Keratinocyte (primary cell): ENCODE data around the gene ANKRD27. TPM values are rescaled to one million over a fixed set of nuclear protein-coding genes. Genes with fewer than 3 reads are reported as not detected.
A peak's percentile ranks its signal among the peaks of the same experiment; 100 is the strongest.

Experiments used
- DNase-seq: peaks from one replicate; pipeline ENCODE4 v3.0.0-alpha.2; 2011; ENCODE audit warnings: low read depth, missing footprints, low spot score
- FAIRE-seq: peaks from 2 replicates; lab custom pipeline; 2011; peaks lifted over from hg19 to GRCh38; lab: Jason Lieb, UNC
- H2AFZ ChIP-seq: 2 replicates; pipeline ENCODE4 v1.6.0; 2012; ENCODE audit warnings: low read length, control low read depth, inconsistent platforms; ENCODE audit not compliant: control insufficient read depth
- H3K27ac ChIP-seq: 2 replicates; pipeline ENCODE4 v1.5.1; 2011; ENCODE audit warnings: low read length; ENCODE audit not compliant: control insufficient read depth, insufficient read depth
- H3K27me3 ChIP-seq: 3 replicates; pipeline ENCODE4 v1.6.0; 2011; ENCODE audit warnings: low read length; ENCODE audit not compliant: control insufficient read depth, insufficient read depth; ENCODE audit errors: extremely low read depth
- H3K36me3 ChIP-seq, 2 experiments: 2 replicates in 1 of 2; 3 replicates in 1 of 2; pipeline ENCODE4 v1.5.1; 2011; ENCODE audit warnings: low read length in 2 of 2, mild to moderate bottlenecking in 1 of 2; ENCODE audit not compliant: control insufficient read depth in 2 of 2, insufficient read depth in 2 of 2; ENCODE audit errors: extremely low read depth in 1 of 2
- H3K4me1 ChIP-seq: 3 replicates; pipeline ENCODE4 v1.5.1; 2011; ENCODE audit warnings: low read length; ENCODE audit not compliant: control insufficient read depth, insufficient read depth; ENCODE audit errors: extremely low read depth
- H3K4me2 ChIP-seq: 3 replicates; pipeline ENCODE4 v1.6.0; 2011; ENCODE audit warnings: low read depth, low read length; ENCODE audit not compliant: control insufficient read depth, insufficient read depth; ENCODE audit errors: extremely low read depth
- H3K4me3 ChIP-seq, 3 experiments: fragments of 200-600 bp in 1 of 3; sonication (generic) in 1 of 3; 2 replicates in 2 of 3; 3 replicates in 1 of 3; pipeline ENCODE4 v1.5.1; 2011 to 2016; ENCODE audit warnings: low read length in 3 of 3, mild to moderate bottlenecking in 3 of 3, control low read depth in 2 of 3, inconsistent platforms in 1 of 3, low read depth in 1 of 3, mixed read lengths in 1 of 3, mixed run types in 1 of 3, moderate library complexity in 1 of 3; ENCODE audit not compliant: control insufficient read depth in 2 of 3, insufficient read depth in 2 of 3; ENCODE audit errors: extremely low read depth in 1 of 3
- H3K79me2 ChIP-seq: 2 replicates; pipeline ENCODE4 v1.6.0; 2012; ENCODE audit warnings: low read length; ENCODE audit not compliant: control insufficient read depth, insufficient read depth
- H3K9ac ChIP-seq: 3 replicates; pipeline ENCODE4 v1.6.0; 2011; ENCODE audit warnings: low read length; ENCODE audit not compliant: control insufficient read depth, insufficient read depth; ENCODE audit errors: extremely low read depth
- H3K9me1 ChIP-seq: 3 replicates; pipeline ENCODE4 v1.6.0; 2011; ENCODE audit warnings: low read length; ENCODE audit not compliant: control insufficient read depth, insufficient read depth; ENCODE audit errors: extremely low read depth
- H3K9me3 ChIP-seq: 2 replicates; pipeline ENCODE4 v1.5.1; 2012; ENCODE audit warnings: low read depth, low read length; ENCODE audit not compliant: control insufficient read depth
- H4K20me1 ChIP-seq: 3 replicates; pipeline ENCODE4 v1.6.0; 2011; ENCODE audit warnings: low read length; ENCODE audit not compliant: control insufficient read depth, insufficient read depth; ENCODE audit errors: extremely low read depth
- CTCF ChIP-seq, 3 experiments: IDR thresholded peaks in 1 of 3; conservative IDR thresholded peaks in 1 of 3; optimal IDR thresholded peaks in 1 of 3; 2 replicates in 2 of 3; 3 replicates in 1 of 3; pipeline versions ENCODE3 to v1.5.1; 2011; ENCODE audit warnings: low read length in 3 of 3, mild to moderate bottlenecking in 3 of 3, moderate library complexity in 2 of 3, control low read depth in 1 of 3, inconsistent platforms in 1 of 3; ENCODE audit not compliant: insufficient read depth in 2 of 3; ENCODE audit errors: extremely low read depth in 1 of 3
- EZH2 ChIP-seq: IDR thresholded peaks from one replicate; pipeline ENCODE4 v1.6.1; 2012; ENCODE audit warnings: inconsistent platforms, mild to moderate bottlenecking, low read length, moderate library complexity
- dilution Hi-C: fragments of 300-500 bp; cut with MboI; formaldehyde crosslinking; loops from one replicate; pipeline ENCODE4 v1.7.0; 2020; ENCODE audit warnings: low sequenced_read_pairs; ENCODE audit not compliant: extremely low pct_ligation_motif_present
- polyA plus RNA-seq, 5 experiments: library from polyadenylated mRNA; depleted of rRNA in 3 of 5; stranded (reverse) in 3 of 5; stranded (forward) in 1 of 5; unstranded in 1 of 5; fragments of >200 nt; gene quantifications; 1 replicate in 1 of 5; 2 replicates in 3 of 5; 3 replicates in 1 of 5; pipeline versions ENCODE4 v1.2.1 to v1.2.3, GENCODE V29; 2011 to 2012; ENCODE audit warnings: missing spikeins in 2 of 5, low read depth in 1 of 5, low replicate concordance in 1 of 5

ANKRD27 gene
- polyA plus RNA-seq, 1 donor (not counting 4 experiments of a cell fraction or from before 2014, with no cell fraction given) = 34.5 TPM

- H4K20me1 ChIP-seq = no peaks in the 10 kb centered on the region
- H3K4me1 ChIP-seq = peaks cover 25% of the 10 kb centered on the region
- H3K9ac ChIP-seq = peak within 1 kb of the TSS; percentile 87
- no peaks in the 10 kb centered on the region for H3K27me3 ChIP-seq
- peak within 1 kb of the TSS; percentile 80 for H2AFZ ChIP-seq
- H3K9me3 ChIP-seq = no peaks in the 10 kb centered on the region
- H3K36me3 ChIP-seq = peaks cover 0 to 4% of the 10 kb centered on the region in 2 experiments
- DNase-seq = no peak
- no peak for TF ChIP-seq CTCF (optimal IDR thresholded peaks at IDR 0.05 in 1 of 3, IDR thresholded peaks at IDR 0.05 in 1 of 3, conservative IDR thresholded peaks at IDR 0.05 in 1 of 3; ENCODE audit: extremely low read depth in 1 of 3, insufficient read depth in 2 of 3, low read length in 3 of 3)
- no peak for TF ChIP-seq EZH2
- peaks cover 45% of the 10 kb centered on the region for H3K79me2 ChIP-seq
- no peaks in the 10 kb centered on the region for H3K9me1 ChIP-seq
- peak within 1 kb of the TSS; percentile 78 for H3K27ac ChIP-seq
- dilution Hi-C loops = no loop called here
- H3K4me2 ChIP-seq = peak within 1 kb of the TSS; percentile 70
- peak within 1 kb of the TSS; percentile 51 to 90 (median 88) for H3K4me3 ChIP-seq
- FAIRE-seq = peak; percentile 20
These were observed 16.4 kb upstream of the ANKRD27 start, which contains the start of gene NUDT19 for GRCh38 chr19:32691291-32691951. NUDT19 (plus strand) TSS chr19:32691821; CDS start chr19:32691961, 140 bp downstream.

GRCh38 chr19:32688311-32688710 lies 13.3 kb upstream of the ANKRD27 start:
- Histone ChIP-seq H3K27me3 (no peaks in the 10 kb centered on the region), H3K4me1 (peaks cover 16% of the 10 kb centered on the region), H3K4me3 (no peak overlapping the region), H2AFZ (no peak overlapping the region), H4K20me1 (no peaks in the 10 kb centered on the region), H3K9ac (no peak overlapping the region), H3K27ac (no peak overlapping the region), H3K4me2 (no peak overlapping the region), H3K9me3 (no peaks in the 10 kb centered on the region), H3K79me2 (peaks cover 17% of the 10 kb centered on the region), H3K36me3 (no peaks in the 10 kb centered on the region), H3K9me1 (no peaks in the 10 kb centered on the region)
- FAIRE-seq (no peak), DNase-seq (no peak)
- TF ChIP-seq EZH2 (no peak), CTCF (optimal IDR thresholded peaks at IDR 0.05 in 1 of 3, IDR thresholded peaks at IDR 0.05 in 1 of 3, conservative IDR thresholded peaks at IDR 0.05 in 1 of 3; ENCODE audit: extremely low read depth in 1 of 3, insufficient read depth in 2 of 3, low read length in 3 of 3) (no peak)
- dilution Hi-C loops = no loop called here
